Activated CD4-positive, CD25-positive, alpha-beta regulatory T cell treated with anti-CD3 and anti-CD28 coated beads, Interleukin-2, amount 50 U/mL, for 24 hours (primary cell): ENCODE measurements around the gene BSN.

Experiments
- ATAC-seq, 2 donors: fragments of 150-1000 bp; cut with Tn5 transposase; one replicate each; pipeline ENCODE4 v1.10.0; 2021; ENCODE audit warnings: mild to moderate bottlenecking in 1 of 2, moderate library complexity in 1 of 2

The BSN gene

DNA sequence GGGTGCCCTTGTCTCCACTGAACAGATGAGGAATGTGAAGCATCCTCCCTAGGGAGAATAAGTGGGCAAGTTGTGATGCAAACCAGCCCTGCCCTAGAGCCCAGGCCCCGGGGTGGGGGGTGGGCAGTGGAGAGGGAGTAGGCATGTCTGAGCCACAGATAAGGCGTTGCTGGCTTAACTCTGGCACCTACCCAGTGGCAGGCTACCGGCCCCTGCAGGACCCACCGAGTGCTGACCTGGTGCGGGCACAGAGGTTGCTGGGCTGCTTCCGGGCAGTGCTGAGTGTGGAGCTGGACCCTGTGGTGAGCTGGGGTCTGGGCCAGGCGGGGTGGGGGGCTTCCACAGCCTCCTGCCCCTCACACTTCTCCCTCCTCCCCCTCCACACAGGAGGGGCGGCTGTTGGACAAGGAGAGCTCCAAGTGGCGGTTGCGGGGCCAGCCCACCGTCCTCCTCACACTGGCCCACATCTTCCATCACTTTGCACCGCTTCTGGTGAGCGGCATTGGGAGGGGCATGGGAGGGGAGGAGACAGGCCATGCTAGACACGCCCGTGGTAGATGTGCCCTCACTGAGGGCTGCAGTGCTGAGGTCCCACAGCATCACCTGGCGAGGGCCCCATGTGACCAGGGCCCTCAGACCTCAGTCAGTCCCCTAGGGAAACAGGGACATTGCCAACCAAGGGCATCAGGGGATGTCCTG is 145.2 kb downstream of the BSN start:
- no peak for ATAC-seq

DNA sequence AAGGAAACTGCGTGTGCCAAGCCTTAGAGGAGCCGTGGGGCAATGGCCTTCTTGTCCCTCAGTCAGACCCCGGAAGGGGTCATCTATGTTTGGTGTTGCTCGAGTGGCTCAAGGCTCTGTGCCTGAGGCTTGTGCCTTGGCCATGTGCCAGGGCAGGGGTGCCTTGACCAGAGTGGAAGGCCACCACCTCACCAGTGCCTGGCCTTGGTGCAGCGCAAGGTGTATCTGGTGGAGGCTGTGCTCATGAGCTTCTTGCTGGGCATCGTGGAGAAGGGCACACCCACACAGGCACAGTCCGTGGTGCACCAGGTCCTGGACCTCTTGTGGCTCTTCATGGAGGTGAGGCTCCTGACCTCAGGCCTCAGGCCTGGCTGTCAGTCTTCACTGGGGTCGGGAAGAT is 145.7 kb downstream of the BSN start:
- ATAC-seq: no peak

DNA sequence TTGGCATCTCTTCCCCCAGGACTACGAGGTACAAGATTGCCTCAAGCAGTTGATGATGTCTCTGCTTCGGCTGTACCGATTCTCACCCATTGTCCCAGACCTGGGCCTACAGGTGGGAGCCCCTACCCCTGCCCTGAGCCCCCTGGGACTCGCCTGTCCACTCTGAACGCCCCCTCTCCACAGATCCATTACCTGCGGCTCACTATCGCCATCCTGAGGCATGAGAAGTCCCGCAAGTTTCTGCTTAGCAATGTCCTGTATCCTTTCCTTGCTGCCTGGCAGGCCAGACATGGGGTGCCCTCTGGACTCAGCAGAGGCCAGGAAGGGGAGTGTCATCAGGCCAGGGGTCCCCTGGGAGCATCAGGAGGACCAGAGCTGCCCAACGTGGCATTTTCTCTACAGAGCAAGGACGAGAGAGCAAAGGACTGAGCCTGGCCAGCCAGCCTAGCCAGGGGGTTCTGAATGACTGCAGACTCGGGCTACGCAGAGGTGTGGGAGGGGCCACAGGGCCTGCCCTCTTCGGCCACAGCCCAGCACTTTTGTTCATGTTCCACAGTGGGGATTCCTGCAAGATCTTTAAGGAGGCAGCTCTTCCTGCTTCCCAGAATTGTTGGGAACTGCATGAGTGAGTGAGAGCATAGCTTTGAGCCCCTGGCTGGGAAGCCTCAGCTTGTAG is 146.3 kb downstream of the BSN start:
- ATAC-seq: no peak

DNA sequence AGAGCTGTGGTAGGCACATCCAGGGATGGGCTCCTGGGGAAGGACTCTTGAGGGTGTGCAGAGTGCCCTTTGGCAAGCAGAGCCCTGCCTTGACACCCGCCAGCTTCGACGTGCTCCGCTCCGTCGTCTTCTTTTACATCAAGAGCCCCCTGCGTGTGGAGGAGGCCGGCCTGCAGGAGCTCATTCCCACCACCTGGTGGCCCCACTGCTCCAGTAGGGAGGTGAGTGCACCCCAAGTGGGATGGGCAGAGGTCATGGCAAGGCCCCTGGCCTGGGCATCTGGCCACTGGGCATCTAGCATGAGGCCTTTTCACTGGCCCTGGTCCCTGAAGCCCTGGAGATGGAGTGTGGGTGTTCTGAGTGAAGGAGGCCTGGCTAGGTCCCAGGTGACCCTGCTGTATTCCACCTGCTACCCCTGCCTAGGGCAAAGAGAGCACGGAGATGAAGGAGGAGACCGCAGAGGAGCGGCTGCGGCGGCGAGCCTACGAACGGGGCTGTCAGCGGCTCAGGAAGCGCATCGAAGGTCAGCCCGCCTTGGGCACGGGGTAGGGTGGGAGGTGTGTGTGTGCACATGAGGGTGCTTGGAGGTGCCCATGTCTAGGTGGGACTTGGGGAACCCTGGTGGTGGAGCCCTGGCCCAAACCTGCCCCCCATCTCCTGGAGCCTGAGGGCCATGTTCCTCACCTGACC is 147.3 kb downstream of the BSN start:
- no peak for ATAC-seq

DNA sequence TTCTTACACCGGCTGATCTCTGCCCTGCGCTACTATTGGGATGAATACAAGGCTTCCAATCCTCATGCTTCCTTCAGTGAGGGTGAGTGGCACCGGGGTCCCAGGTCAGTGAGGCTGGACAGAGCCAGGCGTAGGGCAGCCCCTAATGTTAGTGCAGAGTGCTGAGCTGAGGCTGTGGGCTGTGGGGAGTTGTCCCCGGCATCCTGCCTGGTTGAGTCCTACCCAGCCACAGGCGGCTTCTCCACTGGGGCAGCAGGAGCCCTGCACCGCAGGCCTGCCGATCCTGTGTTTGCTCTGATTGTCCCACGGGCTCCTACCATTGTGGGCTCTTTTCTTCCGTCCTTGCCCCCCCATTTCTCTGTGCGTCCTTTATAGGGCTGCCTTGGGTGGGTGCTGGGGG is 148.4 kb downstream of the BSN start:
- no peak for ATAC-seq

DNA sequence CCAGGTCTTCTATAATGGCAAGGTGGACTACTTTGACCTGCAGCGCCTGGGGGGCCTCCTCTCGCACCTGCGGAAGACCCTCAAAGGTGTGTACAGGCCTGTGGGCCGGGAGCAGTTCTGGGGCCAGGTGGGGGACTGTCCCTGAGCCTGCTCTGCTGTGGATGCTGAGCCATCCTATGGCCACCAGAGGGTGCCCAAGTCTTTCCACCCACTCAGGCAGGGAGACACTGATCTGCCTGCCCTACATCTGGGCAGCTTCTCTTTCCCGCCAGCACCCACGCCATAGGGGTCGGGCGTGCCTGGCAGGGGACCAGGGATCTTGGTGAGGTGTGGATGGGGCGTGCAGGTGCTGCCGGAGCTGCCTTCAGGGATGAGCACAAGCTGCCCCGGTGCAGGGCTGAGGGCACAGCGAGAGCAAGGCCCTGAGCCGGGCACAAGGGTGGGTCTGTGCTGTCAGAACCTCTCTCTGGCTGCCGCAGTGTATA is 149.2 kb downstream of the BSN start:
- ATAC-seq: peak; percentile 93 to 98

DNA sequence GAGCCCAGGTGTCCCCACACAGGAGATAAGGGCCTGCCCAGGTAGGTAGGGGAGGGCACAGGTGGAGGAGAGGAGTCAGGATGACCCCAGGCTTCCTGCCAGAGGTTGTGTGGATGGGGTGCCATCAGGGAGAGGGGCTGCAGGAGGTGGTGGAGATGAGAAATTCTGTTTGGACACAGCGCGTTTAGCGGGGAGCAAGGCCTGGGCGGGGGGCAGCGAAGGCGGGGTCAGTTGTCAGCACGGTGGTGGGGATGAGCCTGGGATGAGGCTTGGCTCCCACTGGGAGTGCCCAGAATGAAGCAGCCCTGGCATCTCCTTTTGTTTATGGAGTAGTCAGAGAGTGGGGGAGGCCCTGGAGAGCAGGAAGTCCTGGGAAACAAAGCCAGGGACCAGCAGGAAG is 149.7 kb downstream of the BSN start:
- no peak for ATAC-seq

DNA sequence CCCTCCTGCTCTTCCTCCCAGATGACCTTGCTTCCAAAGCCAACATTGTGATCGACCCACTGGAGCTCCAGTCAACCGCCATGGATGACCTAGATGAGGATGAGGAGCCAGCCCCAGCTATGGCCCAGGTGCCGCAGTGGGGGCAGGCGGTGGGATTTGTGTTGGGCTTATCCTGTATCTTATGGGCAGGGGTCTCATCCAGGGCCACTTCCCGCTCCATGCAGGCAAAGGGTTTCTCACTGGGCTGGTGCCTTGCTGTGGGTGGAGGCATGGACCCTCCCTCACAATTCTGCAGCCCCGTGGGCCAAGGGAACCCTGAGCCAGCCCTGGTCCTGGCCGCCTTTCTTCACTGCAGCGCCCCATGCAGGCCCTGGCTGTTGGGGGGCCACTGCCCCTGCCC is 150.4 kb downstream of the BSN start:
- no peak for ATAC-seq

DNA sequence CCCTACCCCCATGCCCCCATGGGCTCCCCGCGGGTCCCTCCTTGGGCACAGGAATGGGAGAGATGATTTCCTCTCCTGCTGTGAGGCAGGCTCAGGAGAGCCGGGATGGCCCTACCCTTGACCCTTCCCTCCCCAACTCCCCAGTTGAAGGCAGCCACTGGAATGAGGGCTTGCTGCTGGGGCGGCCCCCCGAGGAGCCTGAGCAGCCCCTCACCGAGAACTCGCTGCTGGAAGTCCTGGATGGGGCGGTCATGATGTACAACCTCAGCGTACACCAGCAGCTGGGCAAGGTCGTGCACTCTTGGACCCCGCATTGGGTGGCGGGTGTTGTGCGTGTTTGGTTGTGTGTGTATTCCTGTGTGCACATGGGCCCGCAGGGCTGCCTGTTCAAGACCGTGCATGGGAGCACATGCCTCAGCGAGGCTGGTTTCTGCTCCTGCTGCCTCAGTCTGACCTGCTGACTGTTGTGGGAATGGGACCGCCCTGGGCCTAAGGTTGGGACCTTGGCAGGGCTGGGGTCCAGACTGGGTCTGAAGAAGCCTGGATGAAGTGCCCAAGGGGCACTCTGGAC is 151.2 kb downstream of the BSN start:
- no peak for ATAC-seq

DNA sequence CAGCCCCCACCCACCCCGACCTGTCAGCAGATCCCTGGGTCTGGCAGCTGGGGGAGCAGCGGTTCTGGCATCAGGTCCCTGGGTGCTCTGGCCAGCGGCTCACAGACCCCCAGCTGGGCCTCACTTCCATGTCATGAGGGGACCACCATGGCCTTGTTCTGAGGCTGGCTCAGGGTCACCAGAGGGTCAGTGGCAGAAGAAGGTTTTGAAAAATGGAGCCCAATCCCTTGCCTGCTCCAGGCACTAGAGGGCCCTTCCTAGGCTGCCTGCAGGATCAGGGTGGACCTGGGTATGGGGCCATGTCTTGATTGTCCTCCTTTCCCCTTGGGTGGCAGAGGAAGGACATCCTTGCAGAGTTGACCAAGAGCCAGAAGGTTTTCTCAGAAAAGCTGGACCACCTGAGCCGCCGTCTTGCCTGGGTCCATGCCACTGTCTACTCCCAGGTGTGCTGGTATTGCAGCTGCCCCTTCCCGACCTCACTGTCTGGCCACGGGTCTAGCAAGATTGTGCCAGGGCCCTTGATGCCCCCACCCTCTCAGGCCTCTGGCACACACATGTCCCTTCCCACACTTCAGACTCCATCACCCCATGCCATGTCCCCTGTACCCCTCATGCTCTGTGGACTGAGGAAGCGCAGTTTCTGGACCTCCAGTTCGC is 152.3 kb downstream of the BSN start:
- no peak for ATAC-seq

DNA sequence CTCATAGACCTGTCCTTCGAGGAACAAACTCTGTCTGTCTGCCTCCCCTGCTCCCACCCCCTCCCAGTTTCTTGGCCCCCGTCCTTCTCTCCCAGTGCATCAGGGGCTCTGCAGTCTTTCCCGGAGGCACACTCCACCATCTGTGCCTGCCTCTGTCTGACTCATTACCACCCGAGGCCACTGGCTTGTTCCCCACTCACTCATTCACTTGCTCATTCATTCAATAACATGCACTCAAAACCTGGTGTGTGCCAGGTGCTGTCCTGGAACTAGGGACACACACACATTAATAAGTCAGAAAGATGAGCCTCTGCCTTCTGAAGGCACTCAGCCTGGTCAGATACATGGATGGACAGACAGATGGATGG is 152.8 kb downstream of the BSN start:
- ATAC-seq: no peak

DNA sequence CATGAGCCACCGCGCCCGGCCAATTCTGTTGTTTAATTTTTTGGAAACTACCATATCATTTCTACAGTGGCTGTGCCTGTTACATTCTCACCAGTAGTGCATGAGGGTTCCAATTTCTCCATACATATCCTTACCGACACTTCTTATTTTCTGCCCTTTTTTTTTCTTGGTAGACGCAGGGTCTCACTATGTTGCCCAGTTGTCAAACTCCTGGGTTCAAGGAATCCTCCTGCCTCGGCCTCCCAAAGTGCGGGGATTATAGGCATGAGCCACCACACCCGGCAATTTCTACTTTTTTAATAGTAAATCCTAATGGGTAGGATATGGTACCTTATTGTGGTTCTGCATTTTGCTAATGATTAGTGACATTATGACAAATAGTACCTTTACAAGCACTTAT is 155.6 kb downstream of the BSN start:
- no peak for ATAC-seq

DNA sequence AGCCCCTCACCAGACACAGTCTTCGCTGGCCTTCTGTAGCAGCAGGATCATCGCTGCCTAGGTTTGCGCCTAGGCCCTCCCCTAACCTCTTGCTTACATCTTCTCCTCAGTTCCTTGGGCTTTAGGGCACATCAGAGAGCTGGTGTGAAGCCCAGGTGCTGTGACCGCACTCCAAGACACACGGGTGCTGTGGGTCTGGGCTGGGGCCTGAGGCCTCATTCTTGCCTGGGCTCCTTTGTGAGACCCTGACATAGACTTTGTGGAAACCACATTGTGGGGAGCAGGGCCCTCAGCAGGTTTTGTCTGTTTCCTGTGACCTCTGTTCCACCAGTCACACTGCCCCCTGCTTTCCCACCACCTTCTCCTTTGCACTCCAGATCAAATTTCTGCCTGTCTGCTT is 157.2 kb downstream of the BSN start:
- no peak for ATAC-seq

DNA sequence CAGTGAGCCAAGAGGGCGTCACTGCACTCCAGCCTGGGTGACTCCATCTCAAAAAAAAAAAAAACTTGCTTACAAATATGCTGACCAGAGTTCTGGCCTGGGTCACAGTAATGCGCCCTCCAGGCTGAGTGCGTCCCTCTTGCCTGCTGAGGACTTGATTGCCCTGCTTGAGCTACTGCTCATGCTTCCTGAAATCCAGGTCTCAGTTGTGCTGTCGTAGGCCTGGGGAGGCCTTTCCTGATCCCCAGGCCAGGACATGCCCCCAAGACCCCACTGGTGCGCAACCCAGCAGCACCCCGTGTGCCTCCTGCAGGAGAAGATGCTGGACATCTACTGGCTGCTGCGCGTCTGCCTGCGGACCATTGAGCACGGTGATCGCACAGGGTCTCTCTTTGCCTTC is 157.9 kb downstream of the BSN start:
- ATAC-seq: no peak

DNA sequence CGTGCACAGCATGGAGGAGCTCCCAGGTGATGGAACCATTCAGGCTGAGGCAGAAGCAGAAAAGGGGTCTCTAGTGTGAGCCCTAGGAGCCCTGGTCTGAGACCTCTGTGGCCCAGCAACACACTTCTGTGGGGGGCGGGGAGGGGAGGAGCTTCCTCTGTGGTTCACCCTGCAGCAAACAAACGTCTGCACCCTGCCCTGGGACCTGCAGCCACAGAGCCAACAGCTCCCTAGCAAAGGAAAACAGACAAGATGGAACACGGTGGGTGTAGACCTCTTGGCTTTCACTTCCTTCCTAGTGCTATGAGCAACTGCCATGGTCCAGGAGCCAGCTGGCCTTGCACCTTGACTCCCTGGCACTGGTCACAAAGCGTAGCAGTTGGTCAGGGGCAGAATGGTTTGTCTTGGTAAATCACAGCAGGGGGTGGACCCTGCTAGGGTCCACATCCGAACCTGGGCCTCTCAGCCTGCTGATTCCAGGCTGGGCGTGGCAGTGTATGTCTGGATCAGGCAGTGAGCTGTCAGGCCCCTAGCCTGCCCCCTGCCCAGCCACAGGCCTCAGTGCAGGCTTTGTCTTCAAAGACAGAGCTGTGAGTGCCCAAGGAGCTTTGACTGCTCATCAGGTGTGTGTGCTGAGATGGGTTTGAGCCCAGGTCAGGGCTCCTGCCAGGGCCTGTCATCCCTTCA is 158.5 kb downstream of the BSN start:
- no peak for ATAC-seq

DNA sequence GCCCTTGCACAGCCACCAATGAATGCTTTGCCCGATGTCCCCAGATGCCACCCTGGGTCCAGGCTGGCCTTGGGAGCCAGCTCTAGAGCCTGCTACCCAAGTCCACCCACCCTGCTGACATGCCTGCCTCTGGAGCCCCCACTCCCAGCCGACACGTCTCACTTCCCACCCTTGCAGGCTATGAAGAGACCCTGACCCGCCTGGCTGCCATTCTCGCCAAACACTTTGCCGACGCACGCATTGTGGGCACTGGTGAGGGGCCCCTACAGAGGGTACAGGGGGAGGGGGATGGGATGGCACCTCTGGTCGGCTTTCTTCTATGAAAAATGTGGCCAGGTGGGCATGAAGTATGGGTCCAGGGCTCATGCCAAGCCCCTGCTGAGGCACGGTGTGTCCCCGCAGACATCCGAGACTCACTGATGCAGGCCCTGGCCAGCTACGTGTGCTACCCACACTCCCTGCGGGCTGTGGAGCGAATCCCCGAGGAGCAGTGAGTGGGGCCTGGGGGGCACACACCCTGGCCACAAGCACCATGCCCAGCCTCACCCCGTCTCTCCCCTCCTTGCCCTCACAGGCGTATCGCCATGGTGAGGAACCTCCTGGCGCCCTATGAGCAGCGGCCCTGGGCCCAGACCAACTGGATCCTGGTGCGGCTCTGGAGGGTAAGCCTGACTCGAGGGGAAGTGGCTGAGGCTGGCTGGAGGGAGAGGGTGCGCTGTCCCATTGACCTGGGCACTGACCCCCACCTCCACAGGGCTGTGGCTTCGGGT is 159.2 kb downstream of the BSN start:
- no peak for ATAC-seq

DNA sequence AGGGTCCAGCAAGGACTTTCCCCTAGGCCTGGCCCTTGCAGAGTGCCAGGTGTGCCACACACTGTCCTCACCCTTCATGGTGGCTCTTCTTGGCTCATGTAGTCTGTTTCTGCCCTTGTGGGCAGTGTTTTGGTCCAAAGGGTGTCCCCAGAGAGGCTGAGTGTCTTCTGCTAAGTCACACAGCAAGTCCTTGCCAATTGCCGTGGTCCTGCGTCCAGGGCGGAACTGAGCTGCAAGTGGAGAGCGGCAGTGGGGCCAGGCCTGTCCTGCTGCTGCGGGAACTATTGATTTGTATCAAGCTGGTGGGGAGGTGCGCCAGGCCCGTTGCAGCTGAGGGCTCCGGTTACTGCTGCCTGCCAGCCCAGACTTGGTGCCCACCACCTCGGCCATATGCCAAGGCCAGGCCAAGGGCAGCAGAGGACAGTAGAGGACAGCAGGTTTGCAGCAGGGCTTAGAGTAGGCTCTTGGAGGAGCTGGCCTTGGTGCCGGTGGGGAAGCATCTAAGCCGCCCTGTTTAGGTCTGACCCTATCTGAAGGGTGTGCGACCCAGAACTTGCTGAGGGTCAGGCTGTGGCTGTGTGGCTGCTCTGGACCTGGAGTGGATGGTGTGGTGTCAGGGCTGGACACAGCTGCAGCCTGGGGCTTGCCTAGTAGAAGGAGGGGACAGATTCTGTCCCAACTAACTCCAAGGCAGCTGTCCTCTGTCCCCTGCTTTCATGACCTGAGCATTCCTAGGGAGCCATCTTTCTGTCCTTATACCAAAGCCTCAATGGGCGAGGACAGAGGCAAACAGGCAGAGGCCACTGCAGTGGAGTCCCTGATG is 160.7 kb downstream of the BSN start:
- no peak for ATAC-seq

DNA sequence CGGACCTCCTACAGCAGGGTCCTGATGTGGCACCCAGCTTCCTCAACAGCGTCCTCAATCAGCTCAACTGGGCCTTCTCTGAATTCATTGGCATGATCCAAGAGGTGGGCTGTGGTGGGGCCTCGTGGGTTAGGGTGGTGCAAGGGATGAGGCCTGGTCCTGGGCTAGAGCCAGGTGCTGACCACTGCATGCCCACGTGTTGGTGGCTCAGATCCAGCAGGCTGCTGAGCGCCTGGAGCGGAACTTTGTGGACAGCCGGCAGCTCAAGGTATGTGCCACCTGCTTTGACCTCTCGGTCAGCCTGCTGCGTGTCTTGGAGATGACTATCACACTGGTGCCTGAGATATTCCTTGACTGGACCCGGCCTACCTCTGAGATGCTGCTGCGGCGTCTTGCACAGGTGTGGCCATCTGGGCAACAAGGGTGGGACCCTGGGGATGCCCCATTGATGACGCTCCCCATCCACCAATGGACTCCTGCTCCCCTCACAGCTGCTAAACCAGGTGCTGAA is 161.4 kb downstream of the BSN start:
- ATAC-seq: no peak

DNA sequence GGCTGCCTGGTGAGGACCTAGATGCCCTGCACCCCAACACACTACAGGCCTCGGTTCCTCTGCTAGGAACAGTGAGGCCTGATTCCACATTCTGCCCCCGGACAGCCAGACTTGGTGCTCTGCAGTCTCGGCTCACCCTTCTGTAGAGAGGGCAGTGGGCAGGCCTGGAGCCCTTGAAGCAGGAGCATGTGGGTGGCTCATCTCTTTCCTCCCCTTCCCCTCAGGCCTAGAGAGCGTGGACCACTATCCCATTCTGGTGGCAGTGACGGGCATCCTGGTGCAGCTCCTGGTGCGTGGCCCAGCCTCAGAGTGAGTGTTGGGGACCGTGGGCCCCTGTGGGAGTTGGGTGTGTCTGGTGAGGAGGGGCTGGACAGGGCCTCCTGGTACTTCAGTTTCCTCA is 161.9 kb downstream of the BSN start:
- ATAC-seq: no peak

DNA sequence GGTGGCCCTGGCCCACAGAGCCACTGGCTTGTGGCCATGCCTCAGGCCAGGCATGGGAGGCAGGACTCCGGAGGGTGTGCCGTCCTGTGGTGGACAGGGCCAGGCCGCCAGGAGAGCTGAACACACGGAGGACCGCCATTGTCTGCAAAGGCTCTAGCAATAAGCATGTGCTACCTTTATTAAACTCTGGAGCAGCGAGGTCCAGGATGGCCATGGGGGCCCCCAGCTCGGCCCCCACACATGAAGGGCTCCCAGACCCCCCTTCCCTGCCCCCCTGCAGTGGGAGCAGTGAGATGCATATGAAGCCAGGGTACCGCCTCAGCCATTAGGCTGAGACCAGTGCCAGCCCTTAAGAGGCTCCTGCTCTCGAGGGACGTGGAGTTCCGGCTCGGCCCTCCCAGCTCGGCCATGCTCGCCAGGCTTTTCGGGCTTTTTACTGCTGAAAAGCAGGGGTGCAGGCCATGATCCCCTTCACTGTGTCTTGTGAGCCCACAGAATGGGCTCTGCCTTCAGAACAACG is 162.5 kb downstream of the BSN start:
- ATAC-seq: no peak
